Peyer's patch (tissue), 4 donors: ENCODE results near the gene FAM210A. TPM values are rescaled to one million over a fixed set of nuclear protein-coding genes. Genes with fewer than 3 reads are reported as not detected.

Experiments
- DNase-seq, 3 donors: peaks; one replicate each; pipeline ENCODE4 v3.0.0-alpha.2; 2017 to 2019
- H3K27ac ChIP-seq, 4 donors: fragments of 200-600 bp; sonication (generic); one replicate each; pipeline ENCODE4 v1.5.1; 2016 to 2019
- H3K27me3 ChIP-seq, 2 donors: fragments of 200-600 bp; sonication (generic); one replicate each; pipeline ENCODE4 v1.5.1; 2019
- H3K36me3 ChIP-seq, 3 donors: fragments of 200-600 bp; sonication (generic); one replicate each; pipeline ENCODE4 v1.5.1; 2016 to 2019
- H3K4me1 ChIP-seq, 4 donors: fragments of 200-600 bp; sonication (generic); one replicate each; pipeline ENCODE4 v1.5.1; 2016 to 2019
- H3K4me3 ChIP-seq, 4 donors: fragments of 200-600 bp; sonication (generic); 1 replicate in 3 of 4; 2 replicates in 1 of 4; pipeline ENCODE4 v1.5.1; 2016 to 2019; ENCODE audit warnings: mild to moderate bottlenecking in 1 of 4
- H3K9me3 ChIP-seq, 4 donors: fragments of 200-600 bp; sonication (generic); one replicate each; pipeline ENCODE4 v1.5.1; 2016 to 2019; ENCODE audit warnings: mild to moderate bottlenecking in 1 of 4
- CTCF ChIP-seq, 6 experiments: fragments of 450-650 bp in 4 of 6; fragments of 200-600 bp in 2 of 6; sonication (generic) in 1 of 6; IDR thresholded peaks; one replicate each; pipeline ENCODE4 v1.5.1; 2017 to 2019; ENCODE audit warnings: antibody characterized with exemption in 6 of 6, mild to moderate bottlenecking in 3 of 6, moderate library complexity in 1 of 6
- POLR2A ChIP-seq, 2 donors: fragments of 450-650 bp; IDR thresholded peaks; one replicate each; pipeline ENCODE4 v1.5.1; 2017; ENCODE audit warnings: antibody characterized with exemption in 2 of 2, mild to moderate bottlenecking in 2 of 2, moderate library complexity in 2 of 2
- total RNA-seq, 4 donors: library from RNA; depleted of rRNA; stranded (reverse); fragments of >200 nt; gene quantifications; one replicate each; pipeline ENCODE4 v1.1.0, GENCODE V29; 2016

The FAM210A gene
- total RNA-seq, 4 donors from 2014 or later = 6.0 to 14.0 (median 9.7) TPM

GRCh38 chr18:13628211-13628610, 98.1 kb downstream of the FAM210A start:
- no peak for TF ChIP-seq POLR2A (IDR thresholded peaks at IDR 0.05)
- TF ChIP-seq CTCF (IDR thresholded peaks at IDR 0.05) = no peak
- DNase-seq = no peak

GRCh38 chr18:13627639-13628038, 98.7 kb downstream of the FAM210A start:
- H3K27me3 ChIP-seq = no peaks in the 10 kb centered on the region
- H3K36me3 ChIP-seq = peaks cover 0 to 1% (median 0%) of the 10 kb centered on the region in 3 donors
- H3K4me3 ChIP-seq = no peak overlapping the region
- peaks cover 0 to 4% (median 0%) of the 10 kb centered on the region in 4 donors for H3K4me1 ChIP-seq
- TF ChIP-seq CTCF (IDR thresholded peaks at IDR 0.05) = no peak
- TF ChIP-seq POLR2A (IDR thresholded peaks at IDR 0.05) = no peak
- no peak for DNase-seq
- peaks cover 0 to 2% (median 0%) of the 10 kb centered on the region in 4 donors for H3K9me3 ChIP-seq
- H3K27ac ChIP-seq = no peak overlapping the region

More at GRCh38 chr18:13628211-13628610, 98.1 kb downstream of the FAM210A start:
- H3K27me3 ChIP-seq = no peaks in the 10 kb centered on the region
- peaks cover 0 to 2% (median 0%) of the 10 kb centered on the region in 4 donors for H3K9me3 ChIP-seq
- H3K4me3 ChIP-seq = no peak overlapping the region
- H3K36me3 ChIP-seq = no peaks in the 10 kb centered on the region
- peaks cover 0 to 4% (median 0%) of the 10 kb centered on the region in 4 donors for H3K4me1 ChIP-seq
- H3K27ac ChIP-seq = no peak overlapping the region

GRCh38 chr18:13626544-13626908, 99.8 kb downstream of the FAM210A start:
- no peak for DNase-seq
- H3K27me3 ChIP-seq = no peaks in the 10 kb centered on the region
- H3K4me3 ChIP-seq = no peak overlapping the region
- TF ChIP-seq POLR2A (IDR thresholded peaks at IDR 0.05) (no peak), CTCF (IDR thresholded peaks at IDR 0.05) (no peak)
- peaks cover 0 to 13% (median 0%) of the 10 kb centered on the region in 3 donors for H3K36me3 ChIP-seq
- no peaks in the 10 kb centered on the region for H3K9me3 ChIP-seq
- peaks cover 0 to 4% (median 0%) of the 10 kb centered on the region in 4 donors for H3K4me1 ChIP-seq
- no peak overlapping the region for H3K27ac ChIP-seq

- Histone ChIP-seq H3K4me3 (no peak overlapping the region), H3K36me3 (peaks cover 0 to 18% (median 0%) of the 10 kb centered on the region in 3 donors), H3K27me3 (no peaks in the 10 kb centered on the region), H3K4me1 (peaks cover 0 to 4% (median 0%) of the 10 kb centered on the region in 4 donors), H3K9me3 (no peaks in the 10 kb centered on the region), H3K27ac (no peak overlapping the region)
- TF ChIP-seq CTCF (IDR thresholded peaks at IDR 0.05) (no peak), POLR2A (IDR thresholded peaks at IDR 0.05) (no peak)
- no peak for DNase-seq
Measured at GRCh38 chr18:13625843-13626543, 100.4 kb downstream of the FAM210A start.

- no peak overlapping the region for H3K27ac ChIP-seq
- TF ChIP-seq POLR2A (IDR thresholded peaks at IDR 0.05) = no peak
- TF ChIP-seq CTCF (IDR thresholded peaks at IDR 0.05) = no peak
- peaks cover 0 to 20% (median 0%) of the 10 kb centered on the region in 3 donors for H3K36me3 ChIP-seq
- no peaks in the 10 kb centered on the region for H3K9me3 ChIP-seq
- H3K4me3 ChIP-seq = no peak overlapping the region
- H3K27me3 ChIP-seq = no peaks in the 10 kb centered on the region
- no peak for DNase-seq
- H3K4me1 ChIP-seq = peaks cover 0 to 4% (median 0%) of the 10 kb centered on the region in 4 donors
Measured at GRCh38 chr18:13625355-13625754, 101.0 kb downstream of the FAM210A start.
